H1 (cell line): ENCODE results near the gene SPATS1. TPM values are rescaled to one million over a fixed set of nuclear protein-coding genes. Genes with fewer than 3 reads are reported as not detected.
A peak's percentile ranks its signal among the peaks of the same experiment; 100 is the strongest.

Experiments
- CTCF ChIA-PET: fragments of 300-600 bp; sonication (Branson Sonifier 250); formaldehyde crosslinking; loops from one replicate; lab custom pipeline; 2021; ENCODE audit not compliant: partially characterized antibody; lab: Charles Lee
- POLR2A ChIA-PET: fragments of 300-600 bp; sonication (Branson Sonifier 250); formaldehyde crosslinking; loops from one replicate; lab custom pipeline; 2021; ENCODE audit warnings: inconsistent platforms; ENCODE audit not compliant: partially characterized antibody; lab: Charles Lee
- DNase-seq, 2 experiments: peaks; one replicate each; pipeline versions ENCODE4 v3.0.0 to v3.0.0-alpha.2; 2010 to 2022; ENCODE audit warnings: low spot score in 2 of 2, low read depth in 1 of 2, mixed read lengths in 1 of 2
- FAIRE-seq: peaks from 2 replicates; lab custom pipeline; 2011; peaks lifted over from hg19 to GRCh38; lab: Jason Lieb, UNC
- H2AFZ ChIP-seq: 2 replicates; pipeline ENCODE4 v1.8.1; 2012; ENCODE audit warnings: low read length, inconsistent platforms
- H2AK5ac ChIP-seq: 2 replicates; pipeline ENCODE4 v1.6.1; 2013; ENCODE audit warnings: low read depth, low read length
- H2BK120ac ChIP-seq: replicated peaks from 2 replicates; pipeline ENCODE3; 2013; ENCODE audit warnings: low read depth, low read length, inconsistent platforms
- H2BK12ac ChIP-seq: 2 replicates; pipeline ENCODE4 v1.6.1; 2013; ENCODE audit warnings: low read depth, low read length
- H2BK15ac ChIP-seq: 2 replicates; pipeline ENCODE4 v1.6.1; 2013; ENCODE audit warnings: low read length
- H2BK20ac ChIP-seq: 2 replicates; pipeline ENCODE4 v1.6.1; 2013; ENCODE audit warnings: low read length
- H2BK5ac ChIP-seq: 2 replicates; pipeline ENCODE4 v1.6.1; 2013; ENCODE audit warnings: low read depth, low read length
- H3K14ac ChIP-seq: 2 replicates; pipeline ENCODE4 v1.6.1; 2013; ENCODE audit warnings: inconsistent platforms; ENCODE audit not compliant: insufficient read length
- H3K18ac ChIP-seq: 2 replicates; pipeline ENCODE4 v1.6.1; 2013; ENCODE audit warnings: low read length; ENCODE audit errors: extremely low read depth
- H3K23ac ChIP-seq: 2 replicates; pipeline ENCODE4 v1.6.1; 2013; ENCODE audit warnings: inconsistent platforms; ENCODE audit not compliant: insufficient read length
- H3K23me2 ChIP-seq: 2 replicates; pipeline ENCODE4 v1.6.1; 2013; ENCODE audit warnings: low read depth, low read length
- H3K27ac ChIP-seq: 2 replicates; pipeline ENCODE4 v1.6.1; 2011; ENCODE audit warnings: low read depth, low read length, inconsistent platforms
- H3K27me3 ChIP-seq, 4 experiments: replicated peaks in 1 of 4; 1 replicate in 1 of 4; 2 replicates in 3 of 4; pipeline versions ENCODE4 v1.6.1 to v1.8.1; 2011 to 2013; ENCODE audit warnings: low read length in 3 of 4, mild to moderate bottlenecking in 3 of 4, inconsistent platforms in 2 of 4, mixed read lengths in 2 of 4, moderate library complexity in 1 of 4; ENCODE audit not compliant: control insufficient read depth in 3 of 4, insufficient read depth in 3 of 4; ENCODE audit errors: extremely low read depth in 1 of 4
- H3K36me3 ChIP-seq, 4 experiments: 2 replicates each; pipeline versions ENCODE4 v1.6.1 to v1.8.1; 2011 to 2013; ENCODE audit warnings: mild to moderate bottlenecking in 4 of 4, low read length in 3 of 4, moderate library complexity in 2 of 4, control low read depth in 1 of 4, inconsistent platforms in 1 of 4; ENCODE audit not compliant: insufficient read depth in 4 of 4, control insufficient read depth in 2 of 4
- H3K4ac ChIP-seq: replicated peaks from 2 replicates; pipeline ENCODE3; 2013; ENCODE audit warnings: low read length, low read depth, mixed read lengths, inconsistent platforms; ENCODE audit not compliant: insufficient read length
- H3K4me1 ChIP-seq, 4 experiments: replicated peaks in 1 of 4; 1 replicate in 1 of 4; 2 replicates in 3 of 4; pipeline versions ENCODE4 v1.6.1 to v1.8.1; 2011 to 2013; ENCODE audit warnings: low read length in 3 of 4, inconsistent platforms in 2 of 4, mixed read lengths in 1 of 4; ENCODE audit not compliant: insufficient read depth in 4 of 4, control insufficient read depth in 3 of 4
- H3K4me2 ChIP-seq, 2 experiments: 2 replicates each; pipeline versions ENCODE4 v1.6.1 to v1.8.1; 2011 to 2013; ENCODE audit warnings: low read depth in 2 of 2, low read length in 2 of 2, control low read depth in 1 of 2, inconsistent platforms in 1 of 2, mild to moderate bottlenecking in 1 of 2; ENCODE audit not compliant: insufficient read depth in 1 of 2
- H3K4me3 ChIP-seq, 4 experiments: fragments of 200-600, 300-600 bp in 1 of 4; sonication (generic), shearing (Covaris generic), sonication (Bioruptor Twin) in 1 of 4; 2 replicates each; pipeline versions ENCODE4 v1.5.1 to v1.8.1; 2011 to 2016; ENCODE audit warnings: low read length in 4 of 4, low read depth in 3 of 4, control low read depth in 2 of 4, inconsistent platforms in 2 of 4, mild to moderate bottlenecking in 2 of 4, mixed read lengths in 1 of 4, moderate library complexity in 1 of 4; ENCODE audit not compliant: insufficient read depth in 2 of 4; ENCODE audit errors: extremely low read depth in 1 of 4
- H3K56ac ChIP-seq: replicated peaks from 2 replicates; pipeline ENCODE3; 2013; ENCODE audit warnings: low read depth, mild to moderate bottlenecking, mixed read lengths, low read length, inconsistent platforms; ENCODE audit not compliant: insufficient read length
- H3K79me1 ChIP-seq: 2 replicates; pipeline ENCODE4 v1.6.1; 2013; ENCODE audit warnings: low read depth, low read length, control low read depth
- H3K79me2 ChIP-seq, 2 experiments: 2 replicates each; pipeline versions ENCODE4 v1.6.1 to v1.8.1; 2012 to 2013; ENCODE audit warnings: low read length in 2 of 2, mild to moderate bottlenecking in 2 of 2, inconsistent platforms in 1 of 2; ENCODE audit not compliant: insufficient read depth in 2 of 2, control insufficient read depth in 1 of 2
- H3K9ac ChIP-seq, 4 experiments: replicated peaks in 1 of 4; 1 replicate in 1 of 4; 2 replicates in 3 of 4; pipeline versions ENCODE4 v1.6.1 to v1.8.1; 2011 to 2013; ENCODE audit warnings: low read depth in 3 of 4, low read length in 3 of 4, control low read depth in 2 of 4, mild to moderate bottlenecking in 2 of 4, moderate library complexity in 2 of 4, inconsistent platforms in 1 of 4; ENCODE audit errors: extremely low read depth in 1 of 4
- H3K9me3 ChIP-seq, 2 experiments: 2 replicates each; pipeline versions ENCODE4 v1.6.1 to v1.8.1; 2012 to 2013; ENCODE audit warnings: mild to moderate bottlenecking in 2 of 2, moderate library complexity in 2 of 2, control low read depth in 1 of 2, inconsistent platforms in 1 of 2, low read depth in 1 of 2, low read length in 1 of 2, mixed read lengths in 1 of 2; ENCODE audit not compliant: insufficient read depth in 2 of 2
- H4K20me1 ChIP-seq, 2 experiments: replicated peaks in 1 of 2; 2 replicates each; pipeline versions ENCODE3 to v1.8.1; 2011 to 2013; ENCODE audit warnings: inconsistent platforms in 2 of 2, low read length in 2 of 2, mild to moderate bottlenecking in 1 of 2; ENCODE audit not compliant: insufficient read depth in 2 of 2, control insufficient read depth in 1 of 2
- H4K5ac ChIP-seq: 2 replicates; pipeline ENCODE4 v1.6.1; 2013; ENCODE audit warnings: low read length, low read depth, mixed read lengths, inconsistent platforms; ENCODE audit not compliant: insufficient read length
- H4K8ac ChIP-seq: 2 replicates; pipeline ENCODE4 v1.8.0; 2013; ENCODE audit warnings: mild to moderate bottlenecking, moderate library complexity, low read length, inconsistent platforms; ENCODE audit not compliant: insufficient read depth; ENCODE audit errors: extremely low read depth
- H4K91ac ChIP-seq: replicated peaks from 2 replicates; pipeline ENCODE3; 2013; ENCODE audit warnings: low read length, mixed read lengths, inconsistent platforms; ENCODE audit not compliant: insufficient read length
- JUN ChIP-seq: IDR thresholded peaks from 2 replicates; pipeline ENCODE4 v1.6.1; 2011; ENCODE audit warnings: low read depth, mild to moderate bottlenecking, improper control_type of control experiment, low read length
- KDM5A ChIP-seq: fragments of 200-600 bp; IDR thresholded peaks from 2 replicates; pipeline ENCODE4 v1.7.1; 2012; ENCODE audit warnings: mild to moderate bottlenecking, low read length, inconsistent platforms, mixed read lengths
- NANOG ChIP-seq: IDR thresholded peaks from 2 replicates; pipeline ENCODE4 v1.6.1; 2011; ENCODE audit warnings: low read length, low read depth, mild to moderate bottlenecking, inconsistent platforms; ENCODE audit not compliant: insufficient read depth, poor library complexity, severe bottlenecking
- NRF1 ChIP-seq: IDR thresholded peaks from 2 replicates; pipeline ENCODE4 v1.6.1; 2011; ENCODE audit warnings: mild to moderate bottlenecking, low read depth, low read length, improper control_type of control experiment
- SIRT6 ChIP-seq: IDR thresholded peaks from one replicate; pipeline ENCODE4 v1.7.1; 2012; ENCODE audit warnings: low read length, inconsistent platforms
- WGBS, 2 experiments: shearing (Covaris generic) in 1 of 2; methylation state at CpG; one replicate each; pipeline versions ENCODE4 v1.1.6 to v1.1.7; 2013 to 2015; ENCODE audit warnings: low lambda C conversion rate in 2 of 2, mixed read lengths in 2 of 2, inconsistent platforms in 1 of 2, low coverage in 1 of 2, missing lambda C conversion rate in 1 of 2; ENCODE audit not compliant: insufficient replicate concordance in 2 of 2, insufficient coverage in 1 of 2, insufficient read length in 1 of 2; ENCODE audit errors: extremely low coverage in 1 of 2, missing lambda C conversion rate in 1 of 2; 5-methylcytosine and 5-hydroxymethylcytosine counted together
- polyA plus RNA-seq, 7 experiments: library from polyadenylated mRNA; depleted of rRNA in 3 of 7; stranded (reverse) in 5 of 7; unstranded in 2 of 7; fragments of >200 nt in 5 of 7; fragments of 200-250 nt in 2 of 7; gene quantifications; 1 replicate in 5 of 7; 2 replicates in 1 of 7; 4 replicates in 1 of 7; pipeline versions ENCODE4 v1.2.1 to v1.2.3, GENCODE V29; 2011 to 2013; ENCODE audit warnings: missing spikeins in 2 of 7, mixed read lengths in 2 of 7
- total RNA-seq: library from RNA; stranded (reverse); fragmentation: NEBNext Ultra II Directional; extraction: Animal tissue kit (Norgen Biotek cat#: 25700); gene quantifications from 2 replicates; pipeline ENCODE4 v1.2.1, GENCODE V29; 2021

The SPATS1 gene
- total and polyA plus RNA-seq, 2 of the 8 experiments (the other 6 are each of a cell fraction or from before 2014, with no cell fraction given) = not detected

DNA sequence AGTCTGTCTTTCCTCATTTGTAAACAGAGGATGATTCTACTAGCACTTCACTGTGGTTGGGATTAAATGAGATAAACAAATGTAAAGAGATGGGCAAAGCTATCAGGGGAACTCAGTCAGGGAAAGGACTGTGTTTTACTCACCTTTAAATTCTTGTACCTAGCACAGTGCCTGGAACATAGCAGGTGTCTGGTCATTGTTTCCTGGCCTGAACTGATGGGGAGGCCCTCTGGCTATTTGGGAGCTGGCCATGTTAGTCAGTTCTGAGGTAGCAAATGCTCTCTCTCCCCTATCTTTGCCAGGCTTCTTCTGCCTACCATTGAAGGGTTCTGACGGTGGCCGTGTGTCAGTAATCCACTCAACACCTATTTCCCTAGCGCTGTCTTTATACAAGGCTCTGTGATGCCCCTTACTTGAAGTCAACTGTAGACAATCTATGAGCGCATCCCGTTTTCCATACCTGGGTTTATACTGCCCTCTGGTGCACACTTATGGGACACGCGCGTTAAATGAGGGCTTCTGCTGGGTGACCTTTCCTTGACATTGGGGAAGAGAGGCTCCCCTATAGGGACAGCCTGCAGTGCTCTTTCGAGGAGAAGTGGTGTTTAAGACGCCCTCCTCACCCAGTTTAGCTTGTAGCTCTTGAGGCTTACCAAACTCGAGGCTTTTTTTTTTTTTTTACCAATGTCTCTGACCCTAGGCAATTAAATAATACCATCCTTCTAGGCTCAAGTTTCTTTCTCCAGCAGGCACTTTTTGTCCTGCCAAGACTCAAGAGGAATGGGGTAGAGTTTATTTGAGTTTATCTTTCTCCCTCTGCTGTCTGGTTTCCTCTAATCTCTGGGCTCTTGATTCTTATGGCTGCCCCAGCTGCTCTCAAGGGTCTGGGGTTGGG lies 4.0 kb upstream of the SPATS1 start:
- no peaks in the 10 kb centered on the region; the same call in 1 of the 2 replicates for H3K23me2 ChIP-seq
- no peak overlapping the region for H3K23ac ChIP-seq
- no peaks in the 10 kb centered on the region for H3K79me2 ChIP-seq
- H3K9ac ChIP-seq = no peak overlapping the region
- H3K18ac ChIP-seq = no peak overlapping the region
- peaks cover 0 to 5% (median under 1%) of the 10 kb centered on the region in 4 experiments; a peak in 3 of 7 replicates for H3K4me1 ChIP-seq
- no peak overlapping the region for H3K4me2 ChIP-seq
- DNase-seq (peak; percentile 59 to 81), FAIRE-seq (peak; percentile 98)
- ChIA-PET POLR2A (interaction anchor here (1.1 to 8.4 kb wide), 8 partner anchors 9 to 91 kb away, joined by 4 to 41 read pairs (median 8); partner anchors contain the start of genes AARS2, HSP90AB1 and SLC35B2), CTCF (interaction anchor here (0.6 to 10.2 kb wide), 46 partner anchors 7 to 1386 kb away, joined by 3 to 153 read pairs (median 4); partner anchors contain the start of genes AARS2, SLC35B2 and TMEM151B)
- WGBS, 2 experiments = 7% methylated on average over 11 of the region's 11 CpGs; no CpG with 5 or more reads in 1 of the 2 experiments
- no peaks in the 10 kb centered on the region for H3K9me3 ChIP-seq
- no peak overlapping the region for H3K27ac ChIP-seq
- H2AFZ ChIP-seq = no peak overlapping the region
- no peaks in the 10 kb centered on the region for H4K20me1 ChIP-seq
- no peak overlapping the region for H3K4me3 ChIP-seq
- no peak overlapping the region for H2BK15ac ChIP-seq
- H2BK120ac ChIP-seq = no peak overlapping the region
- H3K14ac ChIP-seq = no peak overlapping the region
- H2BK12ac ChIP-seq = no peak overlapping the region
- H2AK5ac ChIP-seq = no peak overlapping the region
- no peak overlapping the region; the same call in 1 of the 2 replicates for H4K8ac ChIP-seq
- H3K56ac ChIP-seq = no peak overlapping the region
- H3K4ac ChIP-seq = no peak overlapping the region
- H3K36me3 ChIP-seq = no peaks in the 10 kb centered on the region
- no peak overlapping the region for H4K91ac ChIP-seq
- no peaks in the 10 kb centered on the region for H3K79me1 ChIP-seq
- peak overlapping the region; percentile 15; the same call in 1 of the 2 replicates for H2BK20ac ChIP-seq
- H2BK5ac ChIP-seq = no peak overlapping the region
- H4K5ac ChIP-seq = no peak overlapping the region
- peaks cover 3 to 6% (median 5%) of the 10 kb centered on the region in 4 experiments; a peak in 5 of 7 replicates for H3K27me3 ChIP-seq
- TF ChIP-seq NANOG (no peak), KDM5A (no peak; the same call in 1 of the 2 replicates), SIRT6 (no peak), JUN (no peak), NRF1 (no peak)
